ENCODE data around the gene PPDPF. TPM values are rescaled to one million over a fixed set of nuclear protein-coding genes. Genes with fewer than 3 reads are reported as not detected.

The PPDPF gene
- total RNA-seq, 1 experiment from 2014 or later = 245 TPM

GRCh38 chr20:63473555-63474449, 46.8 kb upstream of the PPDPF start:
- Histone ChIP-seq H3K27me3 (ENCODE audit: low read length) (peaks cover 47% of the 10 kb centered on the region), H3K9ac (ENCODE audit: low read length) (no peak overlapping the region), H3K4me3 (ENCODE audit: low read length) (no peak overlapping the region), H3K79me2 (ENCODE audit: low read length) (no peaks in the 10 kb centered on the region), H3K9me3 (ENCODE audit: low read length) (no peaks in the 10 kb centered on the region), H3K36me3 (ENCODE audit: low read depth, low read length) (no peaks in the 10 kb centered on the region), H4K20me1 (ENCODE audit: low read length) (no peaks in the 10 kb centered on the region), H3F3A (ENCODE audit: low read length, unreplicated experiment) (no peaks in the 10 kb centered on the region), H3K4me2 (ENCODE audit: low read length) (no peak overlapping the region), H2AFZ (ENCODE audit: low read length) (no peak overlapping the region), H3K4me1 (ENCODE audit: insufficient read depth, low read length) (no peaks in the 10 kb centered on the region), H3K27ac (ENCODE audit: low read length) (no peak overlapping the region), H3K9me2 (replicated peaks; ENCODE audit: low read length) (no peaks in the 10 kb centered on the region)
- DNase-seq (no peak), ATAC-seq (no peak)
- TF ChIP-seq EZH2 (IDR thresholded peaks at IDR 0.05; ENCODE audit: low read length, unreplicated experiment) (no peak), CTCF (conservative IDR thresholded peaks at IDR 0.05; ENCODE audit: low read depth, low read length) (no peak), EZH2phosphoT487 (IDR thresholded peaks at IDR 0.05; ENCODE audit: borderline replicate concordance, low read length) (no peak)
- CTCF ChIA-PET = no interaction called here
- intact Hi-C loops (cut with micrococcal nuclease) = no loop called here
- POLR2A ChIA-PET (ENCODE audit: unreplicated experiment) = no interaction called here
- BruUV-seq (replicated peaks) = no TSS peak

GRCh38 chr20:63475209-63475608, 45.4 kb upstream of the PPDPF start:
- Histone ChIP-seq H3K4me3 (ENCODE audit: low read length) (no peak overlapping the region), H3K27me3 (ENCODE audit: low read length) (peaks cover 46% of the 10 kb centered on the region), H3K4me2 (ENCODE audit: low read length) (no peak overlapping the region), H2AFZ (ENCODE audit: low read length) (no peak overlapping the region), H3K36me3 (ENCODE audit: low read depth, low read length) (no peaks in the 10 kb centered on the region), H3K79me2 (ENCODE audit: low read length) (no peaks in the 10 kb centered on the region), H4K20me1 (ENCODE audit: low read length) (no peaks in the 10 kb centered on the region), H3K27ac (ENCODE audit: low read length) (no peak overlapping the region), H3K9ac (ENCODE audit: low read length) (no peak overlapping the region), H3K9me3 (ENCODE audit: low read length) (no peaks in the 10 kb centered on the region), H3F3A (ENCODE audit: low read length, unreplicated experiment) (no peaks in the 10 kb centered on the region), H3K4me1 (ENCODE audit: insufficient read depth, low read length) (0 out of 2 replicates have a peak, but pooled peaks cover 5% of the 10 kb centered on the region), H3K9me2 (replicated peaks; ENCODE audit: low read length) (no peaks in the 10 kb centered on the region)
- POLR2A ChIA-PET (ENCODE audit: unreplicated experiment) = no interaction called here
- BruUV-seq (replicated peaks) = no TSS peak
- no peak for DNase-seq
- TF ChIP-seq EZH2 (IDR thresholded peaks at IDR 0.05; ENCODE audit: low read length, unreplicated experiment) = no peak
- TF ChIP-seq EZH2phosphoT487 (IDR thresholded peaks at IDR 0.05; ENCODE audit: borderline replicate concordance, low read length) = no peak
- no peak for TF ChIP-seq CTCF (conservative IDR thresholded peaks at IDR 0.05; ENCODE audit: low read depth, low read length)
- CTCF ChIA-PET = interaction anchor here (0.7 kb wide), 1 partner anchor 15 kb away, joined by 3 read pairs; no protein-coding TSS in a partner anchor
- intact Hi-C loops (cut with micrococcal nuclease) = no loop called here
- ATAC-seq = no peak

- Histone ChIP-seq H3K36me3 (ENCODE audit: low read depth, low read length) (no peaks in the 10 kb centered on the region), H4K20me1 (ENCODE audit: low read length) (no peaks in the 10 kb centered on the region), H3K4me1 (ENCODE audit: insufficient read depth, low read length) (0 out of 2 replicates have a peak, but pooled peaks cover 5% of the 10 kb centered on the region), H3K9me2 (replicated peaks; ENCODE audit: low read length) (no peaks in the 10 kb centered on the region), H3F3A (ENCODE audit: low read length, unreplicated experiment) (no peaks in the 10 kb centered on the region), H3K4me2 (ENCODE audit: low read length) (no peak overlapping the region), H2AFZ (ENCODE audit: low read length) (no peak overlapping the region), H3K9me3 (ENCODE audit: low read length) (no peaks in the 10 kb centered on the region), H3K79me2 (ENCODE audit: low read length) (no peaks in the 10 kb centered on the region), H3K27me3 (ENCODE audit: low read length) (peaks cover 29% of the 10 kb centered on the region), H3K27ac (ENCODE audit: low read length) (no peak overlapping the region), H3K4me3 (ENCODE audit: low read length) (no peak overlapping the region), H3K9ac (ENCODE audit: low read length) (no peak overlapping the region)
- POLR2A ChIA-PET (ENCODE audit: unreplicated experiment) = interaction anchor here (0.7 kb wide), 1 partner anchor 9 kb away, joined by 5 read pairs; no protein-coding TSS in a partner anchor
- intact Hi-C loops (cut with micrococcal nuclease) = no loop called here
- no peak for DNase-seq
- CTCF ChIA-PET = no interaction called here
- BruUV-seq (replicated peaks) = no TSS peak
- no peak for ATAC-seq
- no peak for TF ChIP-seq EZH2phosphoT487 (IDR thresholded peaks at IDR 0.05; ENCODE audit: borderline replicate concordance, low read length)
- no peak for TF ChIP-seq CTCF (conservative IDR thresholded peaks at IDR 0.05; ENCODE audit: low read depth, low read length)
- TF ChIP-seq EZH2 (IDR thresholded peaks at IDR 0.05; ENCODE audit: low read length, unreplicated experiment) = no peak
Measured at GRCh38 chr20:63477061-63477616, 43.4 kb upstream of the PPDPF start.
